ENCODE data around the gene TCTA.

DNA sequence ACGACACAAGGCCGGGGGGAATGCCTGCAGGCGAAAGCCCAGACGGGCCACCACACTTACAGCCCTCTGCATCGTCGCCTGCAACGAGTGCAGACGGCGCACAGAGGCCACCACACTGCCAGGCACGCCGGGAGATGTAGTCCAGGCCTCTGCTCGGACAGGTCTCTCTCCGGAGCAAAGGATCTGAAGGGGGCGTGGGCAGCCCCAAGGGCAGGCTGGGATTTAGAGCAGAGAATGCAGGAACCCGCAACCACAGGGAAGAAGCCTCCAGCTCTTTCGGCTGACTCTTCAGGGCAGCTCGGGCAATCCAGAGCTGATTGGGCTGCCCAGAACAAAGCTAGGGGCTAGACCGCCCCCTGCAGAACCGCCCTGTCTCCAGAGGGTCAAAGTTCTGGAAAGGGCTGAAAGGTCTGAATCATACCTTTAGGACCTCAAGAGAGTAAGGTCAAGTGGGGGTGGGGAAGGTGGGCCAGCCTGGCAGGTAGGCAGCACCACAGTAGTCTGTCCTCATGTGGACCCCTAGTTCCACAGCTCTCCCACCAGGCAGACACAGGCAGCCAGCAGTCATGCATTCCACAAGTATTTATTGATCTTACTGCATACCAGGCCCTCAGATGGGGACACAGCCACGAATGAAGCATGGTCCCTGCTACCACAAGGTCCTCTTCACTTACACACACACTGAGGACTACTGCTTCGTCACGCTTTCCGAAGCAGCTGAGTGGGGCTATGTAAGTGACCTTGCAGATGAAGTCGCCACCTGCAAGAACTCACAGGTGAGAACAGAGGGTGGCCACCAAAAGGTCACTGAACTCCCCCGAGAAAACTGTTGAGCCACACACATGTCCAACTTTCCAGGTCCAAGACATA, 10.4 kb downstream of the TCTA start, which contains the start of gene AMT:
- no peak for TF ChIP-seq EZH2 (IDR thresholded peaks at IDR 0.05; ENCODE audit: borderline replicate concordance, low read length)
- TF ChIP-seq, protein P1, sequence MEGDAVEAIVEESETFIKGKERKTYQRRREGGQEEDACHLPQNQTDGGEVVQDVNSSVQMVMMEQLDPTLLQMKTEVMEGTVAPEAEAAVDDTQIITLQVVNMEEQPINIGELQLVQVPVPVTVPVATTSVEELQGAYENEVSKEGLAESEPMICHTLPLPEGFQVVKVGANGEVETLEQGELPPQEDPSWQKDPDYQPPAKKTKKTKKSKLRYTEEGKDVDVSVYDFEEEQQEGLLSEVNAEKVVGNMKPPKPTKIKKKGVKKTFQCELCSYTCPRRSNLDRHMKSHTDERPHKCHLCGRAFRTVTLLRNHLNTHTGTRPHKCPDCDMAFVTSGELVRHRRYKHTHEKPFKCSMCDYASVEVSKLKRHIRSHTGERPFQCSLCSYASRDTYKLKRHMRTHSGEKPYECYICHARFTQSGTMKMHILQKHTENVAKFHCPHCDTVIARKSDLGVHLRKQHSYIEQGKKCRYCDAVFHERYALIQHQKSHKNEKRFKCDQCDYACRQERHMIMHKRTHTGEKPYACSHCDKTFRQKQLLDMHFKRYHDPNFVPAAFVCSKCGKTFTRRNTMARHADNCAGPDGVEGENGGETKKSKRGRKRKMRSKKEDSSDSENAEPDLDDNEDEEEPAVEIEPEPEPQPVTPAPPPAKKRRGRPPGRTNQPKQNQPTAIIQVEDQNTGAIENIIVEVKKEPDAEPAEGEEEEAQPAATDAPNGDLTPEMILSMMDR (conservative IDR thresholded peaks at IDR 0.05 in 1 of 2, IDR thresholded peaks at IDR 0.05 in 1 of 2; ENCODE audit: extremely low read depth in 1 of 2, insufficient read depth in 1 of 2, low read depth in 1 of 2, low read length in 2 of 2): no peak

All from mammary epithelial cell (primary cell).